ENCODE measurements around the gene INPPL1.

The INPPL1 gene

DNA sequence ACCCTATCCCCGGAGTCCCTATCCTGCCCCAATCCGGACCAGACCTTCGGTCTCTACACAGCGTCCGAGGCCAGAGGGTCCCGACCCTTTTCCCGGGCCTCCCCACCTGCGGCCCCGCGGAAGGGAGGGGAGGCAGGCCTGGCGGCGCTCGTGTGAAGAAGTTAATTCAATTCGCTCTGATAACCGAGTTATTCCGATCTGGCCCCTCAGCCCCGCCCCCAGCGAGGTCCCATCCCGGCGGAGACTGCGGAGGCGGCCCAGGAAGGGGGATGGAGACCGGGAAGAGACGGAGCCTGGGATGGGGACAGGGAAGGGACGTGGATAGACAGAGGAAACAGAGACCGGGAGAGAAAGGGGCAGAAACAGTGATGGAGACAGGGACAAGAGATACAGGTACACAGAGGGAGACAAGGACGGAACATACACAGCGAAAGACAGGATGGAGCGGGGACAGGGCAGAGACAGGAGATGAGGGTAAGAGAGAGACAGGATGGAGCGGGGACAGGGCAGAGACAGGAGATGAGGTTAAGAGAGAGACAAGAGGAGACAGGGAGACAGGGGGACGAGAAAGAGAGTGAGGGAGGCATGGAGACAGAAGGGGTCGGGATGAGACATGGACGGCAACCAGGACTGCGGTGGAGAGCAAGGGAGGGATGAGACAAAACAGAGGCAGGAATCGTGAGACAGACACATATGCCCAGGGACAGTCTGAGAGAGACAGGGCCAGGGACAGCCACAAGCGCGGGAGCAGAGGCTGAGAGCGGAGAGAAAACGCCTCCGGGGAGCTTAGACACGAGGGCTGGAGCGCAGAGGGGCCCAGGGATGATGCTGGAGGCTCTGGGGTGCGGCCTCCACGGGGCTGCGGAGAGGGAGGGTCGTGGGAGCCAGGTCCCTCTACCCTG lies 20.0 kb downstream of the INPPL1 start:
- TF ChIP-seq, protein P1, sequence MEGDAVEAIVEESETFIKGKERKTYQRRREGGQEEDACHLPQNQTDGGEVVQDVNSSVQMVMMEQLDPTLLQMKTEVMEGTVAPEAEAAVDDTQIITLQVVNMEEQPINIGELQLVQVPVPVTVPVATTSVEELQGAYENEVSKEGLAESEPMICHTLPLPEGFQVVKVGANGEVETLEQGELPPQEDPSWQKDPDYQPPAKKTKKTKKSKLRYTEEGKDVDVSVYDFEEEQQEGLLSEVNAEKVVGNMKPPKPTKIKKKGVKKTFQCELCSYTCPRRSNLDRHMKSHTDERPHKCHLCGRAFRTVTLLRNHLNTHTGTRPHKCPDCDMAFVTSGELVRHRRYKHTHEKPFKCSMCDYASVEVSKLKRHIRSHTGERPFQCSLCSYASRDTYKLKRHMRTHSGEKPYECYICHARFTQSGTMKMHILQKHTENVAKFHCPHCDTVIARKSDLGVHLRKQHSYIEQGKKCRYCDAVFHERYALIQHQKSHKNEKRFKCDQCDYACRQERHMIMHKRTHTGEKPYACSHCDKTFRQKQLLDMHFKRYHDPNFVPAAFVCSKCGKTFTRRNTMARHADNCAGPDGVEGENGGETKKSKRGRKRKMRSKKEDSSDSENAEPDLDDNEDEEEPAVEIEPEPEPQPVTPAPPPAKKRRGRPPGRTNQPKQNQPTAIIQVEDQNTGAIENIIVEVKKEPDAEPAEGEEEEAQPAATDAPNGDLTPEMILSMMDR (IDR thresholded peaks at IDR 0.05; ENCODE audit: low read depth, low read length, missing control alignments) = no peak
- DNase-seq (ENCODE audit: low read depth) = no peak
- in situ Hi-C loops (cut with HindIII; ENCODE audit: low sequenced_read_pairs) = loop anchor here (10.0 kb wide), 1 partner anchor 100 kb away; no protein-coding TSS in a partner anchor
- peak overlapping the region; percentile 9 for H3K4me3 ChIP-seq (ENCODE audit: low read depth, low read length)

DNA sequence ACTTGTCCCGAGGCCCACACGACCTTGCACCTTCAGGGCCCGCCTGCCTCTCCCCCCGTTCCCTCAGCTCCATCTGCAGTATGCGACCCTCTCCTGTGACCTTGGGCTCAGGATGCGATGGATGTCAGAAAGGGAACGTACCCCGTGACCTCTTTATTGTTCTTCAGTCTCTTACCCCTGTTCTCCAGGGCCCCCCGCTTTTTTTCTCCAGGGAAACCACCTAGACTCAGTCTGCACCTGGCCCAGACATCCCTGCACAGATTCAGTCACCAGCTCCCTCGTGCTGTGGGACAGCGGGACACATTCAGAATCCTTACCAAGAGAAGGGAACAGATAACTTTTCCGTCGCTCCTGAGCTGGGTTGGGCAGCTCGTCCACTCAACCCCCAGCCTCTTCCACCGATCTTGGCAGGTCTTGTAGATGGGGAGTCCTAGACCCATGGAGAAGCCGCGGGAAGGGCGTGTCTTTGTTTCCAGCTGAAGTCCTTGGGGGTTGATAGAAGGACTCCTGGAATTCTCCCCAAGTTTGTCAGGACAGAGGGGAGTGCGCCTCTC lies 20.8 kb downstream of the INPPL1 start:
- TF ChIP-seq, protein P1 (IDR thresholded peaks at IDR 0.05; ENCODE audit: low read depth, low read length, missing control alignments) = no peak
- in situ Hi-C loops (cut with HindIII; ENCODE audit: low sequenced_read_pairs) = loop anchor here (10.0 kb wide), 1 partner anchor 99 kb away; no protein-coding TSS in a partner anchor
- no peak overlapping the region for H3K4me3 ChIP-seq (ENCODE audit: low read depth, low read length)
- DNase-seq (ENCODE audit: low read depth) = no peak

DNA sequence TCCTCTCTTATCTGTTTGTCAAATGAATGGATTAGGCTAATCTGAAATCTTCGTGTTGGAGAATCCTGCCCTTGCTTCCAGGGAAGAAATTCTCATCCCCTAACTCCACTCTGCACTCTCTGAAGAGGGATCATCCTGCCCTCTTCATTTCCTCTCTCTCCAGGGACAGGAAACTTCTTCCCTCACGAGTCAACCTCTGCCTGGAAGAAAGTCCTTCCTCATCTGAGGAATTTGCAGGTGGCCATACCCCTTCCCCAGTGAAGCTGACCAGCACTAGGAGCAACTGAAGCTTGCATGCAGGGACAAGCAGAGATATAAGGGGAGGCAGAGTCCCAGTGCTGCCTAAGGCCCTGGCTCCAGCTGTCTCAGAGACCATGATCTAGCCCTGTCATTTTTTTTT lies 23.0 kb downstream of the INPPL1 start:
- no peak overlapping the region for H3K4me3 ChIP-seq (ENCODE audit: low read depth, low read length)
- no peak for DNase-seq (ENCODE audit: low read depth)
- in situ Hi-C loops (cut with HindIII; ENCODE audit: low sequenced_read_pairs) = loop anchor here (10.0 kb wide), 1 partner anchor 97 kb away; no protein-coding TSS in a partner anchor
- TF ChIP-seq, protein P1 (IDR thresholded peaks at IDR 0.05; ENCODE audit: low read depth, low read length, missing control alignments) = no peak

DNA sequence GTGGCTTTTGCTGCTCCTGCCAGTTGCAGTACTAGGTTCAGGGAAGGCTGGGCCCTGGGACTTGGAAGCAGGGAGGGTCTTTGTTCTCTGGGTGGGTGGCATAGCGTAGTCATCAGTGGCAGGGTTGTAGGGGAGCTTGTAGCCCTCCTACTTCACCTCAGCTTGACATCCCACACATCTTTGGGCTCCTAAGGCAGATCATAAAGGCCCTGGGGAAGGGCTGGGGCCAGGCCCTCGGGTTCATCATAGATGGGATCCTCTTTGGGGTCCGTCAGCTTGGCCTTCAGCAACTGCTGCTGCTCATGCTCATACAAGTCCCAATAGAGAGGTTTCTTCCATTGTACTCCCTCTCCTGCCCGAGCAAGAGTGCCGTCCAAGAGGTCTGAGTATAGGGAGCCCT lies 25.4 kb downstream of the INPPL1 start:
- no peak overlapping the region for H3K4me3 ChIP-seq (ENCODE audit: low read depth, low read length)
- TF ChIP-seq, protein P1 (IDR thresholded peaks at IDR 0.05; ENCODE audit: low read depth, low read length, missing control alignments) = no peak

DNA sequence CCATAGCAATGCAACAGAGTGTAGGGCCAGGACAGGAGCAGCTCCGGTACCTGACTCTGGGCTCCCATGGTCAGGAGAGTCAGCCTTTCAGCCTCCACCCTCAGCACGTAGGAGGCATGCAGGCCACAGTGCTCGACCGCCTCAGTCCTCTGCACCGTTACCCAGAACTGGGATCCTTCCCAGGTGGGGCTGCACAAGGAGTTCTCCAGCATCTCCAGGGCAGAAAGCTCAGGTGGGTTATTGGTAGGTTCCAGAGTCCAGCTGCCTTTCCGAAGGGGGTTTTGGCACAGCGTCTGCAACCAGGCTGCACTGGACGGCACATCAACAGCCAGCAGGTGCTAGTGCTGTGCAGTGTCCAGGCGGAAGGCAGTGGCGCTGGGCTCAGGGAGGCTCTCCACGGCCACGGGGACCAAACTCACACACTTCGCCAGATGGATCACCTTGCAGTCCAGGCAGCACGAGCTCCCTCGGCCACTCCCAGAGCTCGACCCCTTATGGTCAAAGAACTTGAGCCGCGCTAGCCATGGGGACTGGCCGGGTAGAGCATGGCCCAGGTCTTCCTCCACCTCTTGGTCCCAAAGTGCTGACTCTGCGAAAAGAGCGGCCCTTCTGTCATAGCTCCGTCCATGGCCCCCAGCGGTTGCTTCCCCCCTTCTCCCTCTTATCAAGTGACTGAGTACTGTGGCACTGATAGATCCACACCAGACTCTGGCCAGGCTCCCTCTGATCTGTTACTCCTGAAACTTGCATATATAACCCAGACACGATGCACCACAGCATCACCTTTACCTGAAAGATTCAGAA lies 26.3 kb downstream of the INPPL1 start:
- no peak for DNase-seq (ENCODE audit: low read depth)
- in situ Hi-C loops (cut with HindIII; ENCODE audit: low sequenced_read_pairs) = no loop called here
- TF ChIP-seq, protein P1 (IDR thresholded peaks at IDR 0.05; ENCODE audit: low read depth, low read length, missing control alignments) = no peak
- no peak overlapping the region for H3K4me3 ChIP-seq (ENCODE audit: low read depth, low read length)

More for the DNA sequence above, 25.4 kb downstream of the INPPL1 start:
- in situ Hi-C loops (cut with HindIII; ENCODE audit: low sequenced_read_pairs) = loop anchor here (10.0 kb wide), 1 partner anchor 95 kb away; no protein-coding TSS in a partner anchor
- DNase-seq (ENCODE audit: low read depth) = no peak

DNA sequence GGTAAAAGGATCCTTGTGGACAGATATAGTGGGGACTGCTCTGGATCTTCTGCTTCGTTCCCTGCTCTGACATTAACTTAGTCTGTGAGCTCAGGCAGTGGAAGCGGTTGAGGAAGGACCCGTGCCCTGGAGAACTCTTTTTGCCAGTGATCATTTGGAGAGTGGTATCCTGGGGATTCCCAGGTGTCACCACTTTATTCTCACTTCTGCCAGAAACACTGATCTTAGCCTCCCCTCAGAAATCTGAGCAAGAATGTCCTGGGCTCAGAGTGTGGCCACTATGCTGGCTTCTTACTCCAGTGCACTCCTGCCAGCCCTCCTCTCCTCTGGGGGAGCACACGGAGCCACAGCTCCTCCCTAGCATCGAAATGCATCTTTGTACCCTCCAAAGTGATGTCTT lies 27.0 kb downstream of the INPPL1 start:
- no peak for DNase-seq (ENCODE audit: low read depth)
- in situ Hi-C loops (cut with HindIII; ENCODE audit: low sequenced_read_pairs) = no loop called here
- no peak overlapping the region for H3K4me3 ChIP-seq (ENCODE audit: low read depth, low read length)
- TF ChIP-seq, protein P1 (IDR thresholded peaks at IDR 0.05; ENCODE audit: low read depth, low read length, missing control alignments) = no peak

All from astrocyte of the cerebellum (primary cell).